ENCODE results near the gene CRTAP.
"Not testable (repeated sequence)": the region's sequence is repeated elsewhere in the genome, so short reads cannot be mapped to it uniquely, and the experiment has no call there.

Gene CRTAP

DNA sequence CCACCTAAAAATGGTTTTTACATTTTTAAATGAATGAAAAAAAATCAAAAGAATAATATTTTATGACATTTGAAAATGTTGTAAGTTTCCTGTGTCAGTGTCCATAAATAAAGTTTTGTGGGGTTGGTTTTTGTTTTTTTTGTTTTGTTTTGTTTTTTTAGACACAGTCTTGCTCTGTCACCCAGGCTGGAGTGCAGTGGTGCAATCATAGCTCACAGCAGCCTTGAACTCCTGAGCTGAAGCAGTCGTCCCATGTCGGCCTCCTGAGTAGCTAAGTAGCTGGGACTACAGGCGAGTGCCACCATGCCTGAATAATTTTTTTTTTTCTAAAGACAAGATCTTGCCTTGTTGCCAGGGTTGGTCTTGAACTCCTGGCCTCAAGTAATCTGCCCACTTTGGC lies 14.1 kb upstream of the CRTAP start:
- no peak for DNase-seq (ENCODE audit: low read depth)
- TF ChIP-seq, protein P1, sequence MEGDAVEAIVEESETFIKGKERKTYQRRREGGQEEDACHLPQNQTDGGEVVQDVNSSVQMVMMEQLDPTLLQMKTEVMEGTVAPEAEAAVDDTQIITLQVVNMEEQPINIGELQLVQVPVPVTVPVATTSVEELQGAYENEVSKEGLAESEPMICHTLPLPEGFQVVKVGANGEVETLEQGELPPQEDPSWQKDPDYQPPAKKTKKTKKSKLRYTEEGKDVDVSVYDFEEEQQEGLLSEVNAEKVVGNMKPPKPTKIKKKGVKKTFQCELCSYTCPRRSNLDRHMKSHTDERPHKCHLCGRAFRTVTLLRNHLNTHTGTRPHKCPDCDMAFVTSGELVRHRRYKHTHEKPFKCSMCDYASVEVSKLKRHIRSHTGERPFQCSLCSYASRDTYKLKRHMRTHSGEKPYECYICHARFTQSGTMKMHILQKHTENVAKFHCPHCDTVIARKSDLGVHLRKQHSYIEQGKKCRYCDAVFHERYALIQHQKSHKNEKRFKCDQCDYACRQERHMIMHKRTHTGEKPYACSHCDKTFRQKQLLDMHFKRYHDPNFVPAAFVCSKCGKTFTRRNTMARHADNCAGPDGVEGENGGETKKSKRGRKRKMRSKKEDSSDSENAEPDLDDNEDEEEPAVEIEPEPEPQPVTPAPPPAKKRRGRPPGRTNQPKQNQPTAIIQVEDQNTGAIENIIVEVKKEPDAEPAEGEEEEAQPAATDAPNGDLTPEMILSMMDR (IDR thresholded peaks at IDR 0.05; ENCODE audit: control insufficient read depth, extremely low read depth, insufficient read depth), result no peak
- no peak overlapping the region for H3K4me3 ChIP-seq (ENCODE audit: low read depth, low read length)

- TF ChIP-seq, protein P1 (IDR thresholded peaks at IDR 0.05; ENCODE audit: control insufficient read depth, extremely low read depth, insufficient read depth), result no peak
- no peak overlapping the region for H3K4me3 ChIP-seq (ENCODE audit: low read depth, low read length)
- DNase-seq (ENCODE audit: low read depth), result no peak
These were observed 13.6 kb upstream of the CRTAP start for GRCh38 chr3:33100229-33100628.

GRCh38 chr3:33103034-33103433 lies 10.8 kb upstream of the CRTAP start:
- H3K4me3 ChIP-seq (ENCODE audit: low read depth, low read length), result no peak overlapping the region
- no peak for DNase-seq (ENCODE audit: low read depth)
- TF ChIP-seq, protein P1 (IDR thresholded peaks at IDR 0.05; ENCODE audit: control insufficient read depth, extremely low read depth, insufficient read depth), result no peak

DNA sequence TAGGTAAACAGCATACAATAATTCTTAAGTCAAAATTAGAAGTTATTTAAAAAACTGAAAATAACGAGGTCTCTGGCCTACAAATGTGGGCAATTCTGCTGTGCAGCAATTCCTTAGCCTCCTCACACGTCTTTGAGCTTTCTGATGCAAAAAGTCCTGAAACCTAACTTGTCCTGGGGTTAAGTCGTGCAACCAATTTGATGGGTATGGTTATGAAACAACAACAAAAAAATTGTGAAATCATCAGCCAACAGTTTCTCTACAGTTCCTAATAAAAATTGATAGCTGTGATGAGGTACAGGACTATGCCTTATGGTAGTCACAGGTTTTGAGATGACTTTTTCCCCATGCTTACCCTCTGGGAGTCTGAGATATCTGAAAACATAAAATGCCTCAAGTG lies 10.3 kb upstream of the CRTAP start:
- DNase-seq (ENCODE audit: low read depth), result no peak
- TF ChIP-seq, protein P1 (IDR thresholded peaks at IDR 0.05; ENCODE audit: control insufficient read depth, extremely low read depth, insufficient read depth), result no peak
- no peak overlapping the region for H3K4me3 ChIP-seq (ENCODE audit: low read depth, low read length)

GRCh38 chr3:33104803-33105202 lies 9.0 kb upstream of the CRTAP start:
- no peak overlapping the region for H3K4me3 ChIP-seq (ENCODE audit: low read depth, low read length)
- TF ChIP-seq, protein P1 (IDR thresholded peaks at IDR 0.05; ENCODE audit: control insufficient read depth, extremely low read depth, insufficient read depth), result no peak
- DNase-seq (ENCODE audit: low read depth), result no peak

DNA sequence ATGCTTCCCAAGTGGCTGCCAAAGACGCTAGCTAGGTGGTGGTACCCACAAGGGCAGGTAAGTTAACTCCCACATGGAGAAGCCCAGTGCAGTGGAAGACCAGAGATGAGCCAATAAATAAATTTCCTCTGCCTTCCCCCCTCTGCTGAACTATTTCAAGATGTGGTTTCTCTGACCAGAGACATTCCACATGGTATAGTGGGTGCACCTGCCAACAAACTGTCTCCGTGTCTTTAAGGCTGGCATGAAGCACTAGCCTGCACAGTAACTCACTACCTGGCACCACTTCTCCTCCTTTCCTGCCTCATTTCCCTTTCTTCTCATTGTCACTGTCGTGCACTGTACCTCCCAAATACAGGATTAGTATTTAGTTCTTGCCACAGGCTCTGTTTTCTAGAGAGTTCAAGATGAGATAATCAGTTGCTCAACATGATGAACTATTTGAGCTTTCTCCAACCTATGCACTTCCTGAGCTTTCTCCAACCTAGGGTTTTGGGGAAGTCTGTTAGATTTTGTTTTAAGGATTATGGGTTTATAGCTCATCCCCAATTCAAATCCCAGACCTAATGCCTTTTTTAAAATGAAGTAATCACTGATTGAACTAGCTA lies 8.4 kb upstream of the CRTAP start:
- DNase-seq (ENCODE audit: low read depth), result no peak
- no peak overlapping the region for H3K4me3 ChIP-seq (ENCODE audit: low read depth, low read length)
- TF ChIP-seq, protein P1 (IDR thresholded peaks at IDR 0.05; ENCODE audit: control insufficient read depth, extremely low read depth, insufficient read depth), result no peak

DNA sequence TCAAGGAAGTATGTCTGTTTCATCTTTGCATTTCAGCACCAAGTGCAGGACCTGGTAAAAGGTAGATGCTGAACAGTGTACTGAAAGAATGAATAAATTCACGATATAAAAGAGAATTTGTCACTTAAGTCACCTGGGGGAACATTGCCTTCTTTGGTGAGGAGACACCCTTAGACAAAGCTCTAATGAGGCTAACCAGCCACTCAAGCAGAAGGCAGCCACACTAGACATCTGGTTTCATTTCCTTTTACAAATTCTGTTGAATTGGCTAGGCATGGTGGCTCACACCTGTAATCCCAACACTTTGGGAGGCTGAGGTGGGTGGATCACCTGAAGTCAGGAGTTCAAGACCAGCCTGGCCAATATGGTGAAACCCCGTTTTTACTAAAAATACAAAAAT lies 7.0 kb upstream of the CRTAP start:
- DNase-seq (ENCODE audit: low read depth); H3K4me3 ChIP-seq (ENCODE audit: low read depth, low read length): not testable (repeated sequence)

Measured in LNCaP clone FGC (cell line).